DND-41 (cell line): ENCODE results near the gene FBN1.

ENCODE experiments used
- ATAC-seq: fragments of 200-7000 bp; cut with Tn5 transposase; 3 replicates; pipeline ENCODE4 v1.9.1; 2021; ENCODE audit warnings: low read depth; ENCODE audit not compliant: insufficient read depth
- DNase-seq: peaks from one replicate; pipeline ENCODE4 v3.0.0-alpha.2; 2020
- H2AFZ ChIP-seq: 2 replicates; pipeline ENCODE4 v1.6.0; 2012; ENCODE audit warnings: low read depth, low read length
- H3K27ac ChIP-seq: 2 replicates; pipeline ENCODE4 v1.5.1; 2012; ENCODE audit warnings: low read length, inconsistent platforms
- H3K27me3 ChIP-seq: fragments of 200-600 bp; sonication (generic); 2 replicates; pipeline ENCODE4 v1.6.0; 2012; ENCODE audit warnings: low read length, mild to moderate bottlenecking, inconsistent platforms; ENCODE audit not compliant: insufficient read depth, poor library complexity
- H3K36me3 ChIP-seq: 2 replicates; pipeline ENCODE4 v1.5.1; 2012; ENCODE audit warnings: low read length, inconsistent platforms; ENCODE audit not compliant: insufficient read depth
- H3K4me1 ChIP-seq: 2 replicates; pipeline ENCODE4 v1.5.1; 2012; ENCODE audit warnings: mild to moderate bottlenecking, low read length; ENCODE audit not compliant: insufficient read depth
- H3K4me2 ChIP-seq: 2 replicates; pipeline ENCODE4 v1.6.0; 2012; ENCODE audit warnings: mild to moderate bottlenecking, moderate library complexity, low read length, inconsistent platforms; ENCODE audit not compliant: insufficient read depth
- H3K4me3 ChIP-seq, 2 experiments: fragments of 200-600 bp in 1 of 2; shearing (Covaris generic) in 1 of 2; 2 replicates each; pipeline ENCODE4 v1.5.1; 2012 to 2016; ENCODE audit warnings: inconsistent platforms in 2 of 2, low read length in 2 of 2, mild to moderate bottlenecking in 2 of 2, low read depth in 1 of 2, moderate library complexity in 1 of 2
- H3K79me2 ChIP-seq: 2 replicates; pipeline ENCODE4 v1.6.0; 2012; ENCODE audit warnings: low read length, inconsistent platforms; ENCODE audit not compliant: insufficient read depth
- H3K9ac ChIP-seq: 2 replicates; pipeline ENCODE4 v1.6.0; 2012; ENCODE audit warnings: low read depth, mild to moderate bottlenecking, inconsistent platforms, low read length, moderate library complexity
- H3K9me3 ChIP-seq: 2 replicates; pipeline ENCODE4 v1.5.1; 2012; ENCODE audit warnings: low read length, moderate library complexity, mild to moderate bottlenecking, inconsistent platforms; ENCODE audit not compliant: insufficient read depth, severe bottlenecking
- H4K20me1 ChIP-seq: 2 replicates; pipeline ENCODE4 v1.6.0; 2012; ENCODE audit warnings: low read length; ENCODE audit not compliant: insufficient read depth
- EZH2 ChIP-seq: IDR thresholded peaks from 3 replicates; pipeline ENCODE4 v1.6.1; 2012; ENCODE audit warnings: borderline replicate concordance, low read depth, mild to moderate bottlenecking, moderate library complexity, low read length, inconsistent platforms; ENCODE audit not compliant: severe bottlenecking
- TF ChIP-seq, protein P1 (sequence below): IDR thresholded peaks from 2 replicates; pipeline ENCODE4 v1.5.1; 2012; ENCODE audit warnings: borderline replicate concordance, low read length, moderate library complexity, mild to moderate bottlenecking; ENCODE audit not compliant: poor library complexity, severe bottlenecking; ENCODE audit errors: extremely low read depth

Gene FBN1

DNA sequence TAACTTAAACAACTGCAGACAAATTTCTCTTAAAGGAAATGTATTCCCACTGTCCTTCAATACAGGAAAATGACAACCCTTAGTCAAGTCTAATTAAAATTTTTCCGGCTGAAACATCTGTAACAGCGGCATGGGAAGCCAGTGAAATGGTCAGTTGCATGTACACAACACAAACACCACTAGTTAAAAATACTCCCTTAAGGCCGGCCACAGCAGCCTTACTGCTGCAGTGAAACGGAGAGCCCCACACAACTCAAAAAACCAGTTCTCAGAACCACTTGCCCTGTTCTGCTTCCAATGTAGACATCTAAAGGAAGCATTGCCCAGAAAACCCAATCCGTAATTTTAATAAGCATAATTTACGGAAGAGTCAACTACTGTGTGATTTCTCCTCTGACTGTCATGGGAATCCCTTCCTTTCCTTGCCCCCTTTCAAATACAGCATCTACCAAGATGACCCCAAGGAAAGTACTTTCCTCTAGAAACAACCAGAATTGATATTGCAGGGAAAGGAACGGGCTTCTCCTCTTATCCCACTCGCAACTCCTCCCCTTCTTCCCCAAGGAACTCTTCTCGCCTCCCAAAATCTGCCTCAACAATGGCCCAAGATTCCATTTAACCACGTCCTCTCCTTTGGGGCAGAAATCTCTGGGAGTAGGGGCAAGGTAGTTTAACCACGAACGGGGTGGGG lies 1.6 kb downstream of the FBN1 start:
- Histone ChIP-seq H4K20me1 (no peaks in the 10 kb centered on the region; the same call in 1 of the 2 replicates), H3K4me3 (peak overlapping the region in 1 of 2 experiments; percentile 63; a peak in 1 of 4 replicates), H3K27me3 (peaks cover 31% of the 10 kb centered on the region), H2AFZ (no peak overlapping the region), H3K36me3 (no peaks in the 10 kb centered on the region), H3K79me2 (no peaks in the 10 kb centered on the region), H3K4me2 (peak overlapping the region; percentile 76), H3K9ac (no peak overlapping the region), H3K9me3 (no peaks in the 10 kb centered on the region), H3K4me1 (peaks cover 30% of the 10 kb centered on the region), H3K27ac (no peak overlapping the region)
- DNase-seq = no peak
- no peak for TF ChIP-seq EZH2
- TF ChIP-seq, protein P1, sequence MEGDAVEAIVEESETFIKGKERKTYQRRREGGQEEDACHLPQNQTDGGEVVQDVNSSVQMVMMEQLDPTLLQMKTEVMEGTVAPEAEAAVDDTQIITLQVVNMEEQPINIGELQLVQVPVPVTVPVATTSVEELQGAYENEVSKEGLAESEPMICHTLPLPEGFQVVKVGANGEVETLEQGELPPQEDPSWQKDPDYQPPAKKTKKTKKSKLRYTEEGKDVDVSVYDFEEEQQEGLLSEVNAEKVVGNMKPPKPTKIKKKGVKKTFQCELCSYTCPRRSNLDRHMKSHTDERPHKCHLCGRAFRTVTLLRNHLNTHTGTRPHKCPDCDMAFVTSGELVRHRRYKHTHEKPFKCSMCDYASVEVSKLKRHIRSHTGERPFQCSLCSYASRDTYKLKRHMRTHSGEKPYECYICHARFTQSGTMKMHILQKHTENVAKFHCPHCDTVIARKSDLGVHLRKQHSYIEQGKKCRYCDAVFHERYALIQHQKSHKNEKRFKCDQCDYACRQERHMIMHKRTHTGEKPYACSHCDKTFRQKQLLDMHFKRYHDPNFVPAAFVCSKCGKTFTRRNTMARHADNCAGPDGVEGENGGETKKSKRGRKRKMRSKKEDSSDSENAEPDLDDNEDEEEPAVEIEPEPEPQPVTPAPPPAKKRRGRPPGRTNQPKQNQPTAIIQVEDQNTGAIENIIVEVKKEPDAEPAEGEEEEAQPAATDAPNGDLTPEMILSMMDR = no peak
- no peak for ATAC-seq

DNA sequence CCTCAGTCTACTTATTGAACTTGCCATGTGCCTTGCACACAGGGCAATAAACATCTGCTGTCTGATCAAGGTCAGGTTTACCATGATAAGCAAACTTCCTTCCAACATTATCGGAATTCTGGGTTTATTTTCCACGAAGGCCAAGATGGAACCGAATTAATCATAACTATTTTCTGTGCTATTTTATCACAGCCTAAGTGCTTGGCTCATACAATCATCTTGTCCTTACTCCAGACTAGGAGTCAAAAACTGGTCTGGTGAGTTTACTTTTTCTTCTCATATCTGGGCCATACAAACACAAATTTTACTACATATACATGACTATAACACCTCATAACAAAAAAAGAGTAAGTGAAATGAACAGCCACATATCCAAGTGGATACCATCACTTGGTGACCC lies 2.3 kb downstream of the FBN1 start:
- Histone ChIP-seq H3K4me1 (peaks cover 30% of the 10 kb centered on the region), H4K20me1 (no peaks in the 10 kb centered on the region; the same call in 1 of the 2 replicates), H3K27me3 (peaks cover 31% of the 10 kb centered on the region), H3K4me2 (no peak overlapping the region), H3K9ac (no peak overlapping the region), H2AFZ (no peak overlapping the region), H3K9me3 (no peaks in the 10 kb centered on the region), H3K79me2 (no peaks in the 10 kb centered on the region), H3K4me3 (no peak overlapping the region), H3K36me3 (no peaks in the 10 kb centered on the region), H3K27ac (no peak overlapping the region)
- no peak for TF ChIP-seq EZH2
- TF ChIP-seq, protein P1 = no peak
- ATAC-seq (no peak), DNase-seq (no peak)

DNA sequence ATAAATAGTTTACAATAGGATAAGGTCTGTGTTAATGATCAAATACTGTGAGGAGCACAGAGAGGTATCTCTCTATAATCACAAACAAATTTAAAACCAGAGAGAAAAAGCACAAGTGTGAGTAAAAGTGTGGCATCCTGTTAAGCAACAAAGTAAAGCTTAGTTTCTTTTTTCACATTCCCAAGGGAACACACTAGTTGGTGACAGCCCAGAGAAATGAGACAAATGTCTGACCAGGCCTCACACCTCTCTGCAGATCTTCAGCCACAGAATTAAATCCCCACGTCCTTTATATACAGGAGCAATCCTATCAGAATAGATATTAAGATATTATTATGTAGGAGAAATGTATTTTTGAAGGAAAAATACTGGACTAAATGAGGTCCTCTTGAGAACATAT lies 2.7 kb downstream of the FBN1 start:
- H3K36me3 ChIP-seq = no peaks in the 10 kb centered on the region
- peaks cover 30% of the 10 kb centered on the region for H3K4me1 ChIP-seq
- no peak overlapping the region for H3K4me2 ChIP-seq
- H3K4me3 ChIP-seq = no peak overlapping the region
- no peak overlapping the region for H3K9ac ChIP-seq
- H4K20me1 ChIP-seq = no peaks in the 10 kb centered on the region; the same call in 1 of the 2 replicates
- ATAC-seq (no peak), DNase-seq (no peak)
- no peaks in the 10 kb centered on the region for H3K9me3 ChIP-seq
- no peak for TF ChIP-seq EZH2
- TF ChIP-seq, protein P1 = no peak
- H3K79me2 ChIP-seq = no peaks in the 10 kb centered on the region
- H3K27ac ChIP-seq = no peak overlapping the region
- H3K27me3 ChIP-seq = peaks cover 31% of the 10 kb centered on the region
- no peak overlapping the region for H2AFZ ChIP-seq

DNA sequence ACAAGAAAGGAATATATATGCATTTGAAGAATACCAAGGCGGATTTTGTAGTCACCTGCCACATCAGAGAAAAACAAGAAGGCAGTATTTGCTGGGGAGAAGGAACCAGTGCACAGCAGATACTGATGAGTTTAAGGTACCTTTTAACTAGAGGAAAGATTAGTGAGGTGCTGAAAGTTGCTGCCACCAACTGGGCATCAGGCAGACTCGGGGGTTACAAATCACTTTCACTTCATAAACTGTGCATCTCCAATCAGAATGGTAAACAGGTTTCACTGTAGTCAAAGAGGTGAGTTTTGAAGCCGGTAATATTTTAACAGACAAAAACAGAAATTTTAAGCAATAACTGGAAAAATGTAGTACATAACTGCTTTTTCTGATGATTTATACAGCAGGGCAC lies 4.1 kb downstream of the FBN1 start:
- ATAC-seq (no peak), DNase-seq (no peak)
- H3K36me3 ChIP-seq = no peaks in the 10 kb centered on the region
- H3K4me3 ChIP-seq = no peak overlapping the region
- no peak overlapping the region for H3K4me2 ChIP-seq
- no peaks in the 10 kb centered on the region for H3K9me3 ChIP-seq
- H3K27me3 ChIP-seq = peaks cover 27% of the 10 kb centered on the region
- no peak overlapping the region for H3K27ac ChIP-seq
- no peak overlapping the region for H3K9ac ChIP-seq
- peaks cover 28% of the 10 kb centered on the region for H3K4me1 ChIP-seq
- TF ChIP-seq, protein P1 = peak; percentile 48
- no peak for TF ChIP-seq EZH2
- H3K79me2 ChIP-seq = no peaks in the 10 kb centered on the region
- H2AFZ ChIP-seq = no peak overlapping the region
- no peaks in the 10 kb centered on the region; the same call in 1 of the 2 replicates for H4K20me1 ChIP-seq
